IMR-90 (cell line): ENCODE results near the gene DNAH3. TPM values are rescaled to one million over a fixed set of nuclear protein-coding genes. Genes with fewer than 3 reads are reported as not detected.

ENCODE experiments used
- ATAC-seq: fragments of 200-7000 bp; cut with Tn5 transposase; 2 replicates; pipeline ENCODE4 v1.9.1; 2020; ENCODE audit warnings: low read depth, mild to moderate bottlenecking, moderate library complexity
- BruUV-seq: library from RNA; stranded (reverse); fragments of 400-500 nt; replicated peaks from 2 replicates; lab custom pipeline; 2021; lab: Mats Ljungman, UMichigan
- CTCF ChIA-PET: fragments of 300-600 bp; formaldehyde crosslinking; extraction: SDS; loops from one replicate; lab custom pipeline; 2021; ENCODE audit warnings: antibody characterized with exemption; lab: Yijun Ruan, JAX
- POLR2A ChIA-PET: fragments of 300-600 bp; sonication (Branson Sonifier 250); formaldehyde crosslinking; loops from one replicate; lab custom pipeline; 2022; ENCODE audit warnings: antibody characterized with exemption; ENCODE audit not compliant: unreplicated experiment; lab: Charles Lee
- DNase-seq: peaks from one replicate; pipeline ENCODE4 v3.0.0; 2013
- H2AFZ ChIP-seq: replicated peaks from 2 replicates; pipeline ENCODE3; 2013; ENCODE audit warnings: low read length, mild to moderate bottlenecking; ENCODE audit not compliant: poor library complexity
- H2AK5ac ChIP-seq: 2 replicates; pipeline ENCODE4 v1.6.1; 2013; ENCODE audit warnings: low read depth, low read length, inconsistent platforms
- H2AK9ac ChIP-seq: replicated peaks from 2 replicates; pipeline ENCODE3; 2013; ENCODE audit warnings: mild to moderate bottlenecking, low read depth, low read length, moderate library complexity; ENCODE audit not compliant: poor library complexity
- H2BK120ac ChIP-seq: 2 replicates; pipeline ENCODE4 v1.6.1; 2013; ENCODE audit warnings: low read depth, low read length, inconsistent platforms
- H2BK15ac ChIP-seq: 3 replicates; pipeline ENCODE4 v1.6.1; 2013; ENCODE audit warnings: low read depth, low read length, inconsistent platforms
- H2BK20ac ChIP-seq: 2 replicates; pipeline ENCODE4 v1.6.1; 2013; ENCODE audit warnings: low read depth, mild to moderate bottlenecking, inconsistent platforms, low read length, moderate library complexity
- H2BK5ac ChIP-seq: 2 replicates; pipeline ENCODE4 v1.6.1; 2013; ENCODE audit warnings: mild to moderate bottlenecking, low read depth, low read length, inconsistent platforms; ENCODE audit not compliant: poor library complexity, severe bottlenecking
- H3K14ac ChIP-seq: replicated peaks from 2 replicates; pipeline ENCODE4 v1.6.1; 2013; ENCODE audit warnings: low read depth, low read length, inconsistent platforms
- H3K18ac ChIP-seq: 2 replicates; pipeline ENCODE4 v1.6.1; 2013; ENCODE audit warnings: low read depth, low read length, control low read depth
- H3K23ac ChIP-seq: 2 replicates; pipeline ENCODE4 v1.6.1; 2013; ENCODE audit warnings: low read depth, low read length, inconsistent platforms
- H3K27ac ChIP-seq: 2 replicates; pipeline ENCODE4 v1.5.1; 2013; ENCODE audit warnings: mild to moderate bottlenecking, control low read depth, low read length; ENCODE audit not compliant: insufficient read depth
- H3K27me3 ChIP-seq: 2 replicates; pipeline ENCODE4 v1.6.1; 2013; ENCODE audit warnings: low read length; ENCODE audit not compliant: control insufficient read depth, insufficient read depth
- H3K36me3 ChIP-seq: 2 replicates; pipeline ENCODE4 v1.6.1; 2013; ENCODE audit warnings: low read length, mixed read lengths; ENCODE audit not compliant: control insufficient read depth, insufficient read depth
- H3K4ac ChIP-seq: 2 replicates; pipeline ENCODE4 v1.6.1; 2013; ENCODE audit warnings: low read depth, low read length, inconsistent platforms
- H3K4me1 ChIP-seq: 2 replicates; pipeline ENCODE4 v1.6.1; 2013; ENCODE audit warnings: low read length, mixed read lengths; ENCODE audit not compliant: control insufficient read depth, insufficient read depth
- H3K4me2 ChIP-seq: 2 replicates; pipeline ENCODE4 v1.6.1; 2013; ENCODE audit warnings: low read depth, mild to moderate bottlenecking, control low read depth, low read length, moderate library complexity
- H3K4me3 ChIP-seq: 2 replicates; pipeline ENCODE4 v1.5.1; 2013; ENCODE audit warnings: low read depth, mild to moderate bottlenecking, control low read depth, low read length, moderate library complexity; ENCODE audit not compliant: insufficient read depth
- H3K56ac ChIP-seq: 2 replicates; pipeline ENCODE4 v1.6.1; 2013; ENCODE audit warnings: low read length, inconsistent platforms; ENCODE audit not compliant: insufficient read depth; ENCODE audit errors: extremely low read depth
- H3K79me1 ChIP-seq, 2 experiments: 2 replicates each; pipeline ENCODE4 v1.6.1; 2013; ENCODE audit warnings: low read length in 2 of 2, inconsistent platforms in 1 of 2, low read depth in 1 of 2
- H3K9ac ChIP-seq: 2 replicates; pipeline ENCODE4 v1.6.1; 2013; ENCODE audit warnings: low read depth, low read length, control low read depth
- H3K9me1 ChIP-seq: 2 replicates; pipeline ENCODE4 v1.6.1; 2013; ENCODE audit warnings: low read length, inconsistent platforms; ENCODE audit not compliant: insufficient read depth
- H3K9me3 ChIP-seq: 2 replicates; pipeline ENCODE4 v1.6.1; 2013; ENCODE audit warnings: low read length; ENCODE audit not compliant: control insufficient read depth, insufficient read depth
- H4K20me1 ChIP-seq: 2 replicates; pipeline ENCODE4 v1.6.1; 2013; ENCODE audit warnings: low read length, inconsistent platforms; ENCODE audit not compliant: insufficient read depth
- H4K5ac ChIP-seq: 2 replicates; pipeline ENCODE4 v1.6.1; 2013; ENCODE audit warnings: mild to moderate bottlenecking, low read depth, low read length, control low read depth
- H4K8ac ChIP-seq, 2 experiments: 2 replicates each; pipeline ENCODE4 v1.6.1; 2013; ENCODE audit warnings: low read depth in 2 of 2, low read length in 2 of 2, control low read depth in 1 of 2, inconsistent platforms in 1 of 2
- H4K91ac ChIP-seq: 2 replicates; pipeline ENCODE4 v1.6.1; 2013; ENCODE audit warnings: low read depth, low read length, inconsistent platforms; ENCODE audit not compliant: insufficient read depth
- CHD1 ChIP-seq: IDR thresholded peaks from 2 replicates; pipeline ENCODE4 v1.6.1; 2012; ENCODE audit warnings: low read depth, low read length, improper control_type of control experiment
- MAZ ChIP-seq: IDR thresholded peaks from 2 replicates; pipeline ENCODE4 v1.6.1; 2012; ENCODE audit warnings: low read depth, mild to moderate bottlenecking, low read length, improper control_type of control experiment, moderate library complexity, borderline replicate concordance
- POLR2A ChIP-seq: IDR thresholded peaks from 2 replicates; pipeline ENCODE4 v1.6.1; 2012; ENCODE audit warnings: mild to moderate bottlenecking, low read depth, low read length
- RFX5 ChIP-seq: IDR thresholded peaks from 2 replicates; pipeline ENCODE4 v1.8.0; 2012; ENCODE audit warnings: low read depth, mild to moderate bottlenecking, low read length, moderate library complexity
- SMC3 ChIP-seq: fragments of 150-350 bp; IDR thresholded peaks from 2 replicates; pipeline ENCODE4 v1.6.1; 2016; ENCODE audit warnings: low read depth, mild to moderate bottlenecking, antibody characterized with exemption, low read length, moderate library complexity
- WGBS, 2 experiments: methylation state at CpG; one replicate each; pipeline versions ENCODE4 v1.1.5 to v1.1.7; 2013; ENCODE audit warnings: missing lambda C conversion rate in 2 of 2; ENCODE audit not compliant: insufficient read length in 1 of 2; ENCODE audit errors: extremely low coverage in 2 of 2; 5-methylcytosine and 5-hydroxymethylcytosine counted together
- dilution Hi-C: fragments of 300-500 bp; cut with HindIII; formaldehyde crosslinking; loops from one replicate; pipeline ENCODE4 v1.14.3; 2018; ENCODE audit warnings: low sequenced_read_pairs; ENCODE audit not compliant: unreplicated experiment
- in situ Hi-C: fragments of 300-500 bp; cut with MboI; formaldehyde crosslinking; loops from 3 replicates; pipeline ENCODE4 v1.14.3; 2019; ENCODE audit warnings: low sequenced_read_pairs, inconsistent platforms, mixed read lengths
- intact Hi-C: fragments of 100-400 bp; cut with micrococcal nuclease; formaldehyde crosslinking; loops from 2 replicates; pipeline ENCODE4 v1.10.0; 2022
- polyA plus RNA-seq, 3 experiments: library from polyadenylated mRNA; depleted of rRNA; stranded (reverse); fragments of >200 nt; gene quantifications; 2 replicates each; pipeline ENCODE4 v1.2.3, GENCODE V29; 2012; ENCODE audit warnings: low replicate concordance in 1 of 3
- total RNA-seq: library from RNA; depleted of rRNA; stranded (reverse); fragments of >200 nt; gene quantifications from 2 replicates; pipeline ENCODE4 v1.2.3, GENCODE V29; 2012
- TF ChIP-seq, protein P1 (sequence below): fragments of 150-350 bp; IDR thresholded peaks from 2 replicates; pipeline ENCODE4 v1.6.1; 2017; ENCODE audit warnings: mild to moderate bottlenecking, antibody characterized with exemption, low read length, low read depth

The DNAH3 gene
- total and polyA plus RNA-seq, 2 of the 4 experiments (the other 2 are of a cell fraction): not detected

DNA sequence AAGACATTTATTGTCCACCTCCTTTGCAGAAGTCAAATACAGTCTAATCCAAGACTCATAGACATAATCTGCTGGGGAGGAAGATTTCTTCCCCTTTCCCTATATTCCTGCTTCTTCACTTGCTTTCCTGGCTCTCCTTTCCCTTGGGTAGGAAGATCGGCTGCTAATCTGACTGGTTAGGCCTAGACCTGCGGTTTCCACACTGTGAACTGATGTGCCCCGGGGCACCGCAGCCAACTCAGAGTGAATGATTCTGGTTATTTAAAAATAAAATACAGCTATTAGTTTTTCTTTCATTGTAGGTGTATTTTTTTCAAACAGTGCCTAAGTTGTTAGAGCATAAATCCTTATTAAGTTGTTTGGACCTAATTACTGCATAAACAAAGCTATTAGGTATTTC, 78.9 kb downstream of the DNAH3 start:
- BruUV-seq: no TSS peak
- Histone ChIP-seq H4K8ac (no peak overlapping the region), H3K14ac (no peak overlapping the region), H2AK5ac (no peak overlapping the region), H2BK5ac (no peak overlapping the region), H3K56ac (no peak overlapping the region), H3K27ac (no peak overlapping the region), H3K9me3 (no peaks in the 10 kb centered on the region), H3K79me1 (no peaks in the 10 kb centered on the region), H2BK20ac (no peak overlapping the region), H3K18ac (no peak overlapping the region), H3K4me3 (no peak overlapping the region), H2AFZ (no peak overlapping the region), H2AK9ac (no peak overlapping the region), H3K23ac (no peak overlapping the region), H4K5ac (no peak overlapping the region), H4K20me1 (no peaks in the 10 kb centered on the region), H3K4ac (no peak overlapping the region), H3K9me1 (no peaks in the 10 kb centered on the region), H2BK15ac (no peak overlapping the region), H3K4me1 (no peaks in the 10 kb centered on the region), H3K9ac (no peak overlapping the region), H3K27me3 (peaks cover 3% of the 10 kb centered on the region), H3K4me2 (no peak overlapping the region), H3K36me3 (no peaks in the 10 kb centered on the region), H4K91ac (no peak overlapping the region), H2BK120ac (no peak overlapping the region)
- in situ Hi-C loops (no loop called here), intact Hi-C loops (no loop called here), dilution Hi-C loops (no loop called here)
- ATAC-seq (no peak), DNase-seq (no peak)
- POLR2A ChIA-PET: no interaction called here
- CTCF ChIA-PET: no interaction called here
- WGBS, 2 experiments: no CpG with 5 or more reads among the region's 4 CpGs
- no peak for TF ChIP-seq CHD1
- TF ChIP-seq RFX5: no peak
- TF ChIP-seq, protein P1, sequence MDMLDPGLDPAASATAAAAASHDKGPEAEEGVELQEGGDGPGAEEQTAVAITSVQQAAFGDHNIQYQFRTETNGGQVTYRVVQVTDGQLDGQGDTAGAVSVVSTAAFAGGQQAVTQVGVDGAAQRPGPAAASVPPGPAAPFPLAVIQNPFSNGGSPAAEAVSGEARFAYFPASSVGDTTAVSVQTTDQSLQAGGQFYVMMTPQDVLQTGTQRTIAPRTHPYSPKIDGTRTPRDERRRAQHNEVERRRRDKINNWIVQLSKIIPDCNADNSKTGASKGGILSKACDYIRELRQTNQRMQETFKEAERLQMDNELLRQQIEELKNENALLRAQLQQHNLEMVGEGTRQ: no peak
- TF ChIP-seq SMC3: no peak
- no peak for TF ChIP-seq MAZ
- no peak for TF ChIP-seq POLR2A
